ENCODE data around the gene NIPA2.

DNA sequence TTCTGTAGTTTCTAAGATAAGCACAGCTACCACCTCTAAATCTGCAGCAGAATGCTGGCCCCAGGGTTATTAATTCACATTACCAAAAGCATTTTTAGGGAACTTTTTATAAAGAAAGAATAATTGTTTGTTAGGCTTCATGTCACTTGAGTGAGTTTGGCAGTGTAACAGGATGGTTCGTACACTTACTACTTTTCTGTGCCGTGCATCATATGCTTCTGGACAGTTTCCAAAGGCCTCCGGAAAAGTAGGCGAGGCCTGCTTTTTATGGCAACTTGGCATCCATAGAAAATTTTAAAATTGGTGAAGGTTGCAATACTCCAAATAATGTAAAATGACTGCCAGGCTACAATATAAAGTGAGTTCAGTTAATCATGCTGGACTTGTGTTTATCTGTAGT, 30.0 kb downstream of the NIPA2 start:
- TF ChIP-seq, protein P1, sequence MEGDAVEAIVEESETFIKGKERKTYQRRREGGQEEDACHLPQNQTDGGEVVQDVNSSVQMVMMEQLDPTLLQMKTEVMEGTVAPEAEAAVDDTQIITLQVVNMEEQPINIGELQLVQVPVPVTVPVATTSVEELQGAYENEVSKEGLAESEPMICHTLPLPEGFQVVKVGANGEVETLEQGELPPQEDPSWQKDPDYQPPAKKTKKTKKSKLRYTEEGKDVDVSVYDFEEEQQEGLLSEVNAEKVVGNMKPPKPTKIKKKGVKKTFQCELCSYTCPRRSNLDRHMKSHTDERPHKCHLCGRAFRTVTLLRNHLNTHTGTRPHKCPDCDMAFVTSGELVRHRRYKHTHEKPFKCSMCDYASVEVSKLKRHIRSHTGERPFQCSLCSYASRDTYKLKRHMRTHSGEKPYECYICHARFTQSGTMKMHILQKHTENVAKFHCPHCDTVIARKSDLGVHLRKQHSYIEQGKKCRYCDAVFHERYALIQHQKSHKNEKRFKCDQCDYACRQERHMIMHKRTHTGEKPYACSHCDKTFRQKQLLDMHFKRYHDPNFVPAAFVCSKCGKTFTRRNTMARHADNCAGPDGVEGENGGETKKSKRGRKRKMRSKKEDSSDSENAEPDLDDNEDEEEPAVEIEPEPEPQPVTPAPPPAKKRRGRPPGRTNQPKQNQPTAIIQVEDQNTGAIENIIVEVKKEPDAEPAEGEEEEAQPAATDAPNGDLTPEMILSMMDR (IDR thresholded peaks at IDR 0.05), result no peak
- no peak for TF ChIP-seq POLR2A (IDR thresholded peaks at IDR 0.05)

Measured in uterus (tissue), 2 donors.